Measurements from ENCODE around the gene SEC24C.

- TF ChIP-seq CTCF (IDR thresholded peaks at IDR 0.05; ENCODE audit: insufficient read depth, low read length) (no peak), REST (IDR thresholded peaks at IDR 0.05; ENCODE audit: insufficient replicate concordance, low read depth) (no peak), SPI1 (IDR thresholded peaks at IDR 0.05; ENCODE audit: borderline replicate concordance, low read depth) (no peak), POLR2AphosphoS5 (IDR thresholded peaks at IDR 0.05; ENCODE audit: low read depth) (no peak), GABPA (IDR thresholded peaks at IDR 0.05; ENCODE audit: low read depth) (no peak)
Observed at GRCh38 chr10:73779018-73779417, 34.8 kb downstream of the SEC24C start.

Data from HL-60 (cell line).